HCT116 (cell line): ENCODE measurements around the gene ARFGAP3. TPM values are rescaled to one million over a fixed set of nuclear protein-coding genes. Genes with fewer than 3 reads are reported as not detected.
"Not testable (repeated sequence)": the region's sequence is repeated elsewhere in the genome, so short reads cannot be mapped to it uniquely, and the experiment has no call there.

Source experiments
- ATAC-seq: fragments of 200-7000 bp; cut with Tn5 transposase; 2 replicates; pipeline ENCODE4 v1.9.1; 2020; ENCODE audit warnings: mild to moderate bottlenecking, moderate library complexity
- BruUV-seq: library from RNA; stranded (reverse); fragments of 400-500 nt; replicated peaks from 2 replicates; lab custom pipeline; 2021; lab: Mats Ljungman, UMichigan
- CTCF ChIA-PET: fragments of 300-600 bp; sonication (Branson Sonifier 250); formaldehyde crosslinking; loops from one replicate; lab custom pipeline; 2021; ENCODE audit warnings: antibody characterized with exemption; lab: Charles Lee
- POLR2A ChIA-PET: fragments of 300-600, 350-600 bp; sonication (Branson Sonifier 250); formaldehyde crosslinking; loops from one replicate; lab custom pipeline; 2021; ENCODE audit warnings: antibody characterized with exemption; lab: Charles Lee
- RAD21 ChIA-PET, 2 experiments: fragments of 300-600 bp; sonication (Branson Sonifier 250); formaldehyde crosslinking; loops; one replicate each; lab custom pipeline; 2023; ENCODE audit warnings: low total read pairs in 2 of 2; ENCODE audit not compliant: uncharacterized antibody in 2 of 2, unreplicated experiment in 2 of 2, low non-redundant PET in 1 of 2; lab: Charles Lee
- DNase-seq: peaks from one replicate; pipeline ENCODE4 v3.0.0-alpha.2; 2010; ENCODE audit warnings: low read depth, low spot score
- H2AFZ ChIP-seq: fragments of 200-600 bp; shearing (Covaris generic), sonication (generic); 2 replicates; pipeline ENCODE4 v1.6.1; 2017; ENCODE audit warnings: low read depth, mixed run types, mixed read lengths, antibody characterized with exemption, low read length; ENCODE audit not compliant: poor library complexity, severe bottlenecking
- H3K27ac ChIP-seq: 2 replicates; pipeline ENCODE4 v1.5.1; 2012; ENCODE audit warnings: low read depth, low read length
- H3K27me3 ChIP-seq: fragments of 200-600 bp; sonication (generic); 2 replicates; pipeline ENCODE4 v1.6.1; 2016; ENCODE audit warnings: mixed run types, low read length, mixed read lengths; ENCODE audit not compliant: insufficient read depth
- H3K36me3 ChIP-seq, 2 experiments: fragments of 200-500 bp in 1 of 2; fragments of 200-600 bp in 1 of 2; sonication (Bioruptor generic) in 1 of 2; sonication (generic) in 1 of 2; 2 replicates each; pipeline versions ENCODE4 v1.5.1 to v1.6.1; 2014 to 2016; ENCODE audit warnings: low read length in 2 of 2, inconsistent platforms in 1 of 2, mixed read lengths in 1 of 2, mixed run types in 1 of 2; ENCODE audit not compliant: insufficient read depth in 2 of 2, control insufficient read depth in 1 of 2
- H3K4me1 ChIP-seq, 2 experiments: fragments of 200-600 bp in 1 of 2; sonication (generic) in 1 of 2; 2 replicates each; pipeline versions ENCODE4 v1.5.1 to v1.6.1; 2012 to 2017; ENCODE audit warnings: low read length in 2 of 2, inconsistent platforms in 1 of 2, mild to moderate bottlenecking in 1 of 2, mixed read lengths in 1 of 2, mixed run types in 1 of 2, moderate library complexity in 1 of 2; ENCODE audit not compliant: insufficient read depth in 2 of 2, control insufficient read depth in 1 of 2
- H3K4me2 ChIP-seq: fragments of 200-600 bp; sonication (generic); 2 replicates; pipeline ENCODE4 v1.6.1; 2017; ENCODE audit warnings: mixed run types, low read length, mixed read lengths
- H3K4me3 ChIP-seq, 2 experiments: fragments of 200-600 bp in 1 of 2; sonication (generic) in 1 of 2; replicated peaks in 1 of 2; 2 replicates each; pipeline ENCODE4 v1.5.1; 2011 to 2016; ENCODE audit warnings: low read length in 2 of 2, control low read depth in 1 of 2, low read depth in 1 of 2, mild to moderate bottlenecking in 1 of 2, mixed read lengths in 1 of 2, mixed run types in 1 of 2
- H3K79me2 ChIP-seq: fragments of 200-600 bp; sonication (generic); 2 replicates; pipeline ENCODE4 v1.6.1; 2017; ENCODE audit warnings: mild to moderate bottlenecking, mixed run types, low read length, moderate library complexity, mixed read lengths; ENCODE audit not compliant: insufficient read depth
- H3K9ac ChIP-seq: fragments of 200-600 bp; sonication (generic); 2 replicates; pipeline ENCODE4 v1.6.1; 2016; ENCODE audit warnings: low read length, mixed read lengths
- H3K9me2 ChIP-seq: fragments of 200-600 bp; sonication (generic), shearing (Covaris generic); 2 replicates; pipeline ENCODE4 v1.6.1; 2017; ENCODE audit warnings: mixed run types, mild to moderate bottlenecking, moderate library complexity; ENCODE audit not compliant: insufficient read depth
- H3K9me3 ChIP-seq, 2 experiments: fragments of 200-500 bp in 1 of 2; fragments of 200-600 bp in 1 of 2; sonication (Bioruptor generic) in 1 of 2; sonication (generic) in 1 of 2; 2 replicates each; pipeline ENCODE4 v1.6.1; 2014 to 2017; ENCODE audit warnings: low read length in 2 of 2, mixed read lengths in 2 of 2, inconsistent platforms in 1 of 2, low read depth in 1 of 2, mild to moderate bottlenecking in 1 of 2, mixed run types in 1 of 2, moderate library complexity in 1 of 2; ENCODE audit not compliant: control insufficient read depth in 1 of 2, insufficient read depth in 1 of 2
- H4K20me1 ChIP-seq: fragments of 200-600 bp; sonication (generic), shearing (Covaris generic); 2 replicates; pipeline ENCODE4 v1.6.1; 2017; ENCODE audit warnings: mixed run types, mild to moderate bottlenecking, moderate library complexity; ENCODE audit not compliant: insufficient read depth
- EZH2 ChIP-seq: fragments of 200-600 bp; sonication (generic); IDR thresholded peaks from 2 replicates; pipeline ENCODE4 v1.6.1; 2017; ENCODE audit warnings: antibody characterized with exemption, mixed run types
- EZH2phosphoT487 ChIP-seq: fragments of 200-600 bp; IDR thresholded peaks from 2 replicates; pipeline ENCODE4 v1.6.1; 2018; ENCODE audit warnings: antibody characterized with exemption, borderline replicate concordance
- POLR2A ChIP-seq: IDR thresholded peaks from 2 replicates; pipeline ENCODE4 v1.7.0; 2011; ENCODE audit warnings: borderline replicate concordance; ENCODE audit not compliant: insufficient read depth, insufficient read length; ENCODE audit errors: extremely low read depth
- intact Hi-C: fragments of 100-400 bp; cut with micrococcal nuclease; formaldehyde crosslinking; loops from 2 replicates; pipeline ENCODE4 v1.10.0; 2022
- total RNA-seq: library from RNA; stranded (reverse); gene quantifications from one replicate; pipeline ENCODE4 v1.2.1, GENCODE V29; 2021; ENCODE audit not compliant: unreplicated experiment

ARFGAP3 gene
- total RNA-seq, 1 experiment from 2014 or later, result 15.4 TPM

DNA sequence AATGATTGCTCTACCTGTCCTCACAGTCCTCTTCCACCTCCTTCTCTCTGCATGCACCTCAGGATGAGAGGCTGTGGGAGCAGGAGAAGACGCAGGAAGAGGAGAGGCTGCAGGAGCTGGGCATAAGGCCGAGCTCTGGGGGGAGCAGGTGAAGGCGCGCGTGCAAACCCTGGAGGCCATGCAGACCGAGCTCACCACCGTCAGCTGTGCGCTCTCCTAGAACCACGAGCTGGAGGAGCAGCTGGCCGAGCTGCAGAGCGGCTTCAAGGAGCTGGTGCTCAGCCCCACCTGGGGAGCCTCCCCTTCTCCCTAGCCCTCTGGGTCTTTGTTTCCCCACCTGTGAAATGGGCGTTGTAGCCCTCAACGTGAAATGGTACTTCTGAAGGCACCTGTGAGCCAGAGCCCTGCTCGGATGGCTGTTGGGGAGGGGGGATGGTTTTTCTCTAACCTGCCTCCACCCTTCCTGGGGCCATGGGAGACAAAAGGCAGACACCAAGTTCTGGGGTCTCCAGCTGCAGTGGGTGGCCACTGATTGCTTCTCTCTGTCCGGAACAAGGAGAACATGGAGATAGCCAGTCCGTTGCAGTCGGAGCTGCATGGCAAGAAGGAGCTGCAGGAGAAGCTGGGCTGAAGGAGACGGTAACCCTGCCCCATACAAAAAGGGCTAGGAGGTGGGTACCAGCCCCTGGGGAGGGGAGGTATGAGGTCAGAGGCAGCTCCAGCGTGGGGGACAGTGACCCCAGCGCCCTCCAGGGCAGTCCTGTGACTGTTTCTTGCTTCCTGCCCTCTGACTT lies 71.2 kb downstream of the ARFGAP3 start:
- BruUV-seq, result no TSS peak
- no peaks in the 10 kb centered on the region for H3K27me3 ChIP-seq
- H3K4me3 ChIP-seq, result no peak overlapping the region
- TF ChIP-seq POLR2A (no peak), EZH2 (no peak), EZH2phosphoT487 (no peak)
- H3K79me2 ChIP-seq, result no peaks in the 10 kb centered on the region
- no peak overlapping the region for H3K27ac ChIP-seq
- H4K20me1 ChIP-seq, result no peaks in the 10 kb centered on the region
- no peaks in the 10 kb centered on the region for H3K4me1 ChIP-seq
- no peak overlapping the region for H3K9ac ChIP-seq
- POLR2A ChIA-PET, result no interaction called here
- no peaks in the 10 kb centered on the region for H3K9me2 ChIP-seq
- H3K9me3 ChIP-seq, result no peaks in the 10 kb centered on the region
- ATAC-seq (no peak), DNase-seq (no peak)
- RAD21 ChIA-PET, result no interaction called here
- no peaks in the 10 kb centered on the region for H3K36me3 ChIP-seq
- H2AFZ ChIP-seq, result no peak overlapping the region
- no peak overlapping the region for H3K4me2 ChIP-seq
- CTCF ChIA-PET, result interaction anchor here (0.6 kb wide), 1 partner anchor 1405 kb away, joined by 4 read pairs; no protein-coding TSS in a partner anchor
- intact Hi-C loops, result no loop called here

GRCh38 chr22:42782306-42782705 lies 74.8 kb downstream of the ARFGAP3 start:
- CTCF ChIA-PET, result interaction anchor here (1.3 kb wide), 1 partner anchor 85 kb away, joined by 3 read pairs; no protein-coding TSS in a partner anchor
- DNase-seq, H3K36me3 ChIP-seq, H3K79me2 ChIP-seq, ATAC-seq, H3K4me3 ChIP-seq, H3K4me1 ChIP-seq, H3K4me2 ChIP-seq, H4K20me1 ChIP-seq, H3K27ac ChIP-seq, BruUV-seq, POLR2A ChIA-PET, H3K27me3 ChIP-seq, H3K9me2 ChIP-seq, H3K9me3 ChIP-seq, H2AFZ ChIP-seq, H3K9ac ChIP-seq: not testable (repeated sequence)
- RAD21 ChIA-PET, result interaction anchor here in 1 of 2 experiments (0.8 kb wide), 1 partner anchor 86 kb away, joined by 3 read pairs; no protein-coding TSS in a partner anchor
- intact Hi-C loops, result loop anchor here (5.0 kb wide), 1 partner anchor 85 kb away; no protein-coding TSS in a partner anchor
